HG03457 (cell line): Measurements from ENCODE around the gene KCTD2.
A peak's percentile ranks its signal among the peaks of the same experiment; 100 is the strongest.
"Not testable (repeated sequence)": the region's sequence is repeated elsewhere in the genome, so short reads cannot be mapped to it uniquely, and the experiment has no call there.

Source experiments
- ATAC-seq: cut with Tn5 transposase; IDR thresholded peaks from one replicate; pipeline ENCODE4 v1.9.1; 2021; ENCODE audit warnings: moderate number of reproducible peaks; ENCODE audit not compliant: unreplicated experiment

KCTD2 gene

DNA sequence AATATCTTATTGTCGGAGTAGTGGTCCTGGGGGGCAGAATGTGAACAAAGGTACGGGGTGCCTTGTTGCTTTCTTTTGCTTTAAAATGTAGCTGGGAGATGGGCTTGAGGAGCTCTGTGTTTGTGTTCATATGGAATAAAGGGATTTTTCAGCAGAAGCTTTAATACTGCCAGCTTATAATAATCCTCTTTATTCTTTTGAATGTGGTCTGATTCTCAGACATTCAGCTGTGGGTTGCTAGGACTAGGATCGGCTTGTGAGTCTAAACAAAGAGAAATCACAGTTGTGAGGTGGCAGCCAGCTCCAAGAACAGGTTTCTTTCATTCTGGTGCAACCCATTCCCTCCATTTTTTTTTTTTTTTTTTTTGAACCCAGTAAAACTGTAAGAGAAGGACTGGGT, 27.3 kb upstream of the KCTD2 start:
- no peak for ATAC-seq

DNA sequence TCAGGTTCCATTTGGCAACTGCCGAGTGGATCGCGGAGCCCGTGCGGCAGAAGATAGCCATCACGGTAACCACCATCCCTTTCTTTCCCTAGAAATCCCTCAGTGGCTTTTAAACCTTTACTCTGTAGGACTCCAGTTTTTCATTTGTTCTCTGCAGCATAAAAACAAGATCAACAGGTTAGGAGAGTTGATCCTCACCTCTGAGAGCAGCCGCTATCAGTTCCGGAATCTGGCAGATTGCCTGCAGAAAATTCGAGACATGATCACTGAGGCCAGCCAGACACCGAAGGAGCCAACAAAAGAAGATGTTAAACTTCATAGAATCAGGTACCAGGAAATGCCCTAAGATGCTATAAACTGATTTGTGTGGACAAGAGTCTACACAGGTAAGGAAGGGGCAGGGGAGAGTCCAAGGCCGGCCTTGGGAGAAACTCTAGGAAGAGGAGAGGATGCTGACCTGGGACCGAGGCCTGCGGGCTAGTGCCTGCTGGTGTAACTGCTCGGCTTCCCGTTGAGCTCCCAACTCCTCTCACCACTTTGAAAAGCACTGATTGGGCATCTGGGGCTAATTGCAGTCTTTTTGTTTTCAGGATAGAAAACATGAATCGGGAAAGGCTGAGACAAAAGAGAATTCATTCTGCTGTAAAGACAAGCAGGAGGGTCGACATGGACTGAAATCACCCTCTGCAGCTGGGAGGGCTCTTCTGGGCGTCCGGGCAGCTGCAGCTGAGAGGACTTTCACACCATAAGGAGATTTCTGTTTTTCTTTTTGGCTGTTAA, 26.5 kb upstream of the KCTD2 start:
- ATAC-seq: no peak

DNA sequence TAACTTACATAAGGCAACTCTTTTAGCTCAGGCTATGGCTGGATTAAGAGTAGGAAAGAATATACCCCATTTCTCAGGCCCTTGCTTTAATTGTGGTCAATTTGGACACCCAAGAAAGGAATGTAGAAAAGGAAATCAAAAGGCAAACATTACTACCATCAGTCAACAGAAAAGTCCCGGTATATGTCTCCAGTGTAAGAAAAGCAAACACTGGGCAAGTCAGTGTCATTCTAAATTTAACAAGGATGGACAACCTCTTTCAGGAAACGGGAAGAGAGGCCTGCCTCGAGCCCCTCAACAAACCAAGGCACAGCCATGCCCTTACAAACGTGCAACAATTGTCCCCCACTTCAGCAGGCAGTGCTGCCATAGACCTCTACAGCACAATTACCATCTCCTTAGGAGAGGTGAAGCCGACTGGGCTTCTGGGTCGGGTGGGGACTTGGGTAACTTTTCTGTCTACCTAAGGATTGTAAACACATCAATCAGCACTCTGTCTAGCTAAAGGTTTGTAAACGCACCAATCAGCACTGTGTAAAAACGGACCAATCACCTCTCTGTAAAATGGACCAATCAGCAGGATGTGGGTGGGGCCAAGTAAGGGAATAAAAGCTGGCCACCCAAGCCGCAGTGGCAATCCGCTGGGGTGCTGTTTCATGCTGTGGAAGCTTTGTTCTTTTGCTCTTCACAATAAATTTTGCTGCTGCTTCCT, 22.2 kb upstream of the KCTD2 start:
- no peak for ATAC-seq

DNA sequence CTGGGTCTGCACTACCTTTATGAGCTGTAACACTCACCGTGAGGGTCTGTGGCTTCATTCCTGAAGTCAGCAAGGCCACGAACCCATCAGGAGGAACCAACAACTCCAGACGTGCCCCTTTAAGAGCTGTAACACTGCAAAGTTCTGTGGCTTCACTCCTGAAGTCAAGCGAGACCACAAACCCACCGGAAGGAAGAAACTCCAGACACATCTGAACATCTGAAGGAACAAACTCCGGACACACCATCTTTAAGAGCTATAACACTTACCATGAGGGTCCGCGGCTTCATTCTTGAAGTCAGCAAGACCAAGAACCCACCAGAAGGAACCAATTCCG, 21.7 kb upstream of the KCTD2 start:
- not testable (repeated sequence) for ATAC-seq

DNA sequence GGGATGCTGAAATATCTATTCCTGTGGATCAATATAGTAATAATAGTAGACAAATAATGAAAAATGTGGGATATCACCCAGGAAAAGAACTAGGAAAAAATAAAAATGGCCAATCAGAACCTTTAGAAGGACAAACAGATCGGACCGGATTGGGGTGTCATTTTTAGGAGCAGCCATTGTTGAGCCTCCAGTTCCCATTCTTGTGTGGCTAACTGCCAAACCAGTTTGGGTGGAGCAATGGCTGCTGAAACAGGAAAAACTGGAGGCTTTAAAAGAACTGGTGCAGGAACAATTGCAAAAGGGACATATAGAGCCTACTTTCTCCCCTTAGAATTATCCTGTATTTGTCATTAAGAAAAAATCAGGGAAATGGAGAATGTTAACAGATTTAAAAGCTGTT, 20.4 kb upstream of the KCTD2 start:
- not testable (repeated sequence) for ATAC-seq

DNA sequence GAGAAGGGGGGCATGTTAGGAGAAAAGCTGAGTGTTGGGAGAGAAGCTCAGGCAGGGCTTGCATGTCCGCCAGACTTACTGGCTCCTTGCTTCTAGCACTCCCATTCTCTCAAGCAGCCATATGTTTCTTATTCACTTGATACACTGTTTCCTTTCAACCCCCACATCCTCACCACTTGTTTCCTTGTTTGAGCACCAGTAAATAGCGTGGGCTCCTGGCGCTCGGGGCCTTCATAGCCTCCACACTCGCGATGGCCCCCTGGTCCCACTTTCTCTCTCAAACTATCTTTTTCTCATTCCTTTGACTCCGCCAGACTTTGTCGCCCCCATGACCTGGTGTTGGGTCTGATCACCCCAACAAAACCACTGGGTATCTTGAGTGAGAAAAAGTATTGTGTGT, 16.9 kb upstream of the KCTD2 start:
- no peak for ATAC-seq

DNA sequence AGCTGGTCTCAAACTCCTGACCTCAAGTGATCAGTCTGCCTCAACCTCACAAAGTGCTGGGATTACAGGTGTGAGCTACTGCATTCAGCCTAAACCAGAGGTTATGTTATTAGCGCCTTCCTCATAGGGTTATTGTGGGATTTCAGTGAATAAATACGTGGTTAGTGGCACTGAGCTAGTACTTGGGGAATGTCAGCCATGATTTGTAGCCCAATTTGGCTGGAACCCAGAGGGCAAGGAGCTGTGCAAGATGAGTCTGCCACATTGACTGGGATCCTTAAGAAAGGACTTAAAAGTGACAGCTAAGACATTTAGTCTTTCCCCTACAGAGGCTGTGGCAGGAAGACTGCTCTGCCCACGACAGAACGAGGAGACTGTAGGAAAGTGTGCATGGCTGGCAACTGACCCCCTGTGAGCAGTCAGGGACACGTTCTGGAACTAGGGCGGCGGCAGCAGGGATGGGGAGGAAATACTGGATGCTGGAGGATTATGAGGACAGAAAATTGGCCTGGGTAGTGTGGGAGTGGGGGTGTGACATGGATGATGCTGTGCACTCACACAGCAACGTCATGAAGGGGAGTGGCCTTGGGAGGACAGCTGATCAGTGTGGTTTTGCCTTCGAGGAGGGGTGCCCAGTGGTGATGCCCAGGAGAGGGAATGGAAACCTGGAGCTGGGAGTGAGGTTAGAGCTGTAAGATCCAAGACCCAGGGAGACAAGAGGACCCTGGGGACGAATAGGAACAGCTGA, 14.9 kb upstream of the KCTD2 start:
- no peak for ATAC-seq

DNA sequence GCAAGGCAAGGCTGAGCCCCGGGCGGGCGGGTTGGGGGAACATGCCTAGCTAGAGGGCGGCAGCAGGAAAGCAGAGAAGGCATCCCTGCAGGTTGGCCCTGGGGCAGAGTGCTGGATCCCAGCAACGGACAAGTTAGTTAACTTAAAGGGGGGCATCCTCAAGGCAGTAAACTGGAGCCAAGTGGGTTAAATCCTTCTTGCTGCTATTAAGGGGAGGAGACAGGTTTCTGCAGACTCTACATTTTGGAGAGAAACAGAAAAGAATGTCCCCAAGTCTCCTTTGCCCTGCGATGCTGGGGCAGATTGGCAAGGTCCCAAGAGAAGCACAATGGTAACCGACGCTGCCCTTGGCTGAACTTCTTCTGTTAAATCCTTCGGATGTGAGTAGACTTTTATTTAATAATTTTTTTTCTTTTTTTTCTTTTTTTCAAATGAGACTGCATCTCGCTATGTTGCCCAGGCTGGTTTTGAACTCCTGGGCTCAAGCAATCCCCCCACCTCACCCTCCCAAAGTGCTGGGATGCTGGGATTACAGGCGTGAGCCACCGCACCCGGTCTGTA, 14.2 kb upstream of the KCTD2 start:
- ATAC-seq: no peak

DNA sequence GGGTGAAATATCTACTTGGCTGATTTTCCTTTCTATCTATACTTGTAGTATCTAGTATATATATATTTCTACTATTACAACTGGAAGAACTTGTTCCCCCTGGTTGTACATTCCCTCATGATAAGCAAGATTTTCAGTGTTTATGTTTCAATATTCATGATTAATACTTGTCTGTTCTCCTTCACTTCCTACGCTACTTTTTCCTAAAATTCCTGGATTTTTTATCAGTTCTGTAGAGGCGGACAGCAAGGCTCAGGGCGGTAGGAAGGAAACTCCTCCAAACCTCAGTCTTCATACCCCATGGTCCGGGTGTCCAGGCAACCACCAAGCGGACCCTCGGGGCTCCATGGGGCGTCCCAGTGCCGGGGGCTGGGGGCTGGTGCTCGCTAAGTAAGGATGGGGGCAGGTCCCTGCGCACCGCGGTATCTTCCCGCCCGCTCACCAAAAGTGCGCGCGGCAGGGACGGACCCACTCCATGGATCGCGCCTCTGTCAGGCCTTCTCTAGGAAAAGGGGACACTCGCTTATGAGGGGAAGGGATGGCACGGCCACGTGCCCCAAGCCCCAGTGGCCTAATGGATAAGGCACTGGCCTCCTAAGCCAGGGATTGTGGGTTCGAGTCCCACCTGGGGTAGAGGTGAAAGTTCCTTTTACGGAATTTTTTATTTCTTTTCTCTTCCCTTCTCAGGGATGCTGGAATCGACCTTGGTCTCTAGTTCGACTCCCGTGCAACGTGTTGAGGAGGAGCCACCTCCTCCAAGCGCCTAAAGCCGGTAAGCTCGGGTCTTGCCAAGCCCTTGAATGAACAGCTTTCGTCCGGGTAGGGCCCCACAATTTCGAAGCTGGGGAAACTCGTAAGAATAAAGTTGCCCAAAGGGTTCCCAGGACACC, 13.4 kb upstream of the KCTD2 start:
- no peak for ATAC-seq

DNA sequence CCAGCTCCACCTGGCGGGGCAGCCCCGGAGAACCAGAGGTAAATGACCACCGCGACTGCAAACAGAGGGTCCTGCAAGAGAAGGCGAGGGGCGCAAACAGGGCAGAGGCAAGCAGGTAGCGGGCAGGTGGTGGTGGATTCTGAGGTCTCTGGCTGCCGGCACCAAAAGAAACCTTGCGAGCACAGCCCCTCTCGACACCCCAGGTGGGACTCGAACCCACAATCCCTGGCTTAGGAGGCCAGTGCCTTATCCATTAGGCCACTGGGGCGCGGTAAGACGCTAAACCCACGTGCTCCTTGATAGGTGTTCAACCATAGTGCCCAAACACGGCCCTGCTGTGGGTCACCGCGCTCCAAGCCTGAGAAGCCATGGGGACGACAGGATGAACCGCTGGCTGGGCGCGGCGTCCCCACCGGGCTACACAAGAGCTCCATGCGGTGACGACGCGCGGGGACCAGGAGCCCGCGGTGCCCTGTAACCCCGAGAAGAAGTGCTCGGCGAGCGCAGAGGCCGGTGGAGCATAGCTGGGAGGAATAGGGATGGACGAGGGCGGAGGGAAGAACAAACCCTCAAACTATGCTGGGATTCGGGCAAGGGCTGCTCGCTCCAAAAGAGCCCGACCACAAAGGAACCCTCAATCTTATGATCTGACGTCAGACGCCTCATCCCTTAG, 12.7 kb upstream of the KCTD2 start:
- ATAC-seq: no peak

DNA sequence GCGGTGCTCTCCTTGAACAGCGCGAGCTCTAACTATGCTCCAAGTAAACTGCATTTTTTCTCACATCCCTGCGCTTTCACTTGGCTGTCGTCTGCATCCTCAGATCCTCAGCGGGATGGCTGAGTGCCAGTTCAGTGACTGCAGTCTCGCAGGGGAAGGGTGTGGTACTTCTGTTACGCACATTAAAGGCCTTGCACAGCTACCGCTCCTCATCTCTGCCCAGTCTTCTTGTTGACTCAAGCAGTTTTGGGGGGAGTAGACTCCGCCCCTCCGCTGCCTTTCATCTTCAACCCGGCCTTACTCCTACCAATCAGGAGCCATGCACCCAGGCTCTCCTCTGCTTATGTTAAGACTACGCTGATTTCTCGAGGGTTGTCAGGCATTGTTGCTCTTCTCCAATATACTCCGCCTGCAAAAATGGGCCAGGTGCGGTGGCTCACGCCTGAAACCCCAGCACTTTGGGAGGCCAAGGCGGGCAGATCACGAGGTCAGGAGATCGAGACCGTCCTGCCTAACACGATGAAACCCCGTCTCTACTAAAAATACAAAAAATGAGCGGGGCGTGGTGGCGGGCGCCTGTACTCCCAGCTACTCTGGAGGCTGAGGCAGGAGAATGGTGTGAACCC, 10.3 kb upstream of the KCTD2 start:
- no peak for ATAC-seq

DNA sequence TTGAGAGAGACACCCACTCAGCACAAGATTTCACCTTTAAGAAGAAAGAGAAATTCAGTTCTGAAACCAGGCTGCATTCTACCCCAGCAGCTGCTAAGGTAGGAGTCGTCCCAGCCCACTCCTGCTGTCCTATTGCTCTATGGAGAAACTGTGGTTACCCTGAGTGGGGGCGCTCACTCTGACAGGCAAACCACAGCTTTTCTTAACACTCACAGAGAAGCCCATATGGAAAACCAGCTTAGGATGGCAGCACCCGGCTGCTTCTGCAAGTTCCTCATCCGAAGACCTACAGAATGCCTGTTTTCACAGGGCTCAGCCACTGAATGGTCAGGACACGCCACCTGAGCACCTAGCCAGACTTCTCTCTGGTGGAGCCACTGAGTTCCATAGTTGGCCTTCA, 7.8 kb upstream of the KCTD2 start:
- no peak for ATAC-seq

DNA sequence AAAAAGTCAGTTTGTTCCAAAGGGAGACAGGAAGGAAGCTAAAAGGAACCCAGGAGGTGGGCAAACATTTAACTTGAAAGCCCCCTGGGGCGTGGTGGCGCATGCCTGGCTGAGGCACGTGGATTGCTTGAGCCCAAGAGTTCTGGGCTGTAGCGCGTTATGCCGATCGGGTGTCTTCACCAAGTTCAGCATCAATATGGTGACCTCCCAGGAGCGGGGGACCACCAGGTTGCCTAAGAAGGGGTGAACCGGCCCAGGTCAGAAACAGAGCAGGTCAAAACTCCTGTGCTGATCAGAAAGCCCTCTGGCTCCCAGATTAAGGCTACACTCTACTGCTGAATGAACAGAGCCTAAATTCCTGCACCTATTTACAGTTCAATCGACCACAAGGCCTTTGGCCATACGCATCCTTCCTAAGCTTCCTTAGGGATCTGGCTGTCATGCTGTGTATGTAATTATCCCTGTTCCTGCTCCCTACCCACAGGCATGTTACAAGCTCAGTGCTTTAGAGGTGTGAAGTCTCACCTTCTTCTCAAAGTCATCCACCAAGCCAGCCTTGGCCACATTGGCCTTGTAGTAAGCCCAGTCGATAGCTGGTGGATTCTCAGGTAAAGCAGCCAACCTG, 5.3 kb upstream of the KCTD2 start:
- ATAC-seq: no peak

DNA sequence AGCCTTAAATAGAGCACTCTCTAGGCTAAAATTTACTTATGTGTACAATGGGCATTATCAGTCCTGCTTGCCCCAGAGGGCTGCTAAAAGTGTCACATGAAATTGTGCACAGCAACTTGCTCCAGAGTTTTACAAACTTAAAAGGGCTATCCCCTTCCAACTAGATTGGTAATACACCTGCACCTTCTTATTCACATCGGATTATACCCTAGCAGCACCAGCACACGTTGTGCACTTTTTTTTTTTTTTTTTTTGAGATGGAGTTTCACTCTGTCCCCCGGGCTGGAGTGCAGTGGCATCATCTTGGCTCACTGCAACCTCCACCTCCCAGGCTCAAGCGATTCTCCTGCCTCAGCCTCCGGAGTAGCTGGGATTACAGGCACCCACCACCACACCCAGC, 3.2 kb upstream of the KCTD2 start:
- ATAC-seq: not testable (repeated sequence)

DNA sequence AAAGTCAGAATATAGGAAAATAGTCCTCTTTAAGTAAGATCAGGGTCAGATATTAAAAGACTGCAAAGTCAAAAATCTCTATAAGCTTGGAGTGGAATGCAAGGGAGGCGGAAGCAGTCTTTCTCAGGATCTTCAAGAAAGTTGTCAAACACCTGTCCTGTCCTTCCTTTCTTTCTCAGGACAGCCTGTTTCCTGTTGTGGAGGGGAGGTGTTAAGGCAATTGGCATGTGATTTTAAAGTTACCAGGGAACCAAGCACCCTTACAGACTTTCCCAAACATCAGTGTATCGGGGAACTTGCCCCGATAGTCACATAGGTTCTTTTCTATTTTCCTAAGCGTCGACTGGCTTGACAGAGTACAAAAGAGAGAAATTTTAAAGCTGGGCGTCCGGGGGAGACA, 2.3 kb upstream of the KCTD2 start:
- ATAC-seq: no peak

DNA sequence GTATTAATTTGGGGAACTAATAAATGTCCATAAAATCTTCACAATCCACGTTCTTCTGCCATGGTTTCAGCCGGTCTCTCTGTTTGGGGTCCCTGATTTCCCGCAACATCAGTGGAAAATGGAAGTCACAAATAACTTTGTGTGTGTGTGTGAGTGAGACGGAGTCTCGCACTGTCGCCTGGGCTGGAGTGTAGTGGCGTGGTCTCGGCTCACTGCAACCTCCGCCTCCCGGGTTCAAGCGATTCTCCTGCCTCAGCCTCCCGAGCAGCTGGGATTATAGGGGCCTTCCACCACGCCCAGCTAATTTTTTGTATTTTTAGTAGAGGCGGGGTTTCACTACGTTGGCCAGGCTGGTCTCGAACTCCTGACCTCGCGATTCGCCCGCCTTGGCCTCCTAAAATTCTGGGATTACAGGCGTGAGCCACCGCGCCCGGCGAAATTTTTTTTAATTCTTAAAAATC, 1.0 kb upstream of the KCTD2 start:
- ATAC-seq: not testable (repeated sequence)

DNA sequence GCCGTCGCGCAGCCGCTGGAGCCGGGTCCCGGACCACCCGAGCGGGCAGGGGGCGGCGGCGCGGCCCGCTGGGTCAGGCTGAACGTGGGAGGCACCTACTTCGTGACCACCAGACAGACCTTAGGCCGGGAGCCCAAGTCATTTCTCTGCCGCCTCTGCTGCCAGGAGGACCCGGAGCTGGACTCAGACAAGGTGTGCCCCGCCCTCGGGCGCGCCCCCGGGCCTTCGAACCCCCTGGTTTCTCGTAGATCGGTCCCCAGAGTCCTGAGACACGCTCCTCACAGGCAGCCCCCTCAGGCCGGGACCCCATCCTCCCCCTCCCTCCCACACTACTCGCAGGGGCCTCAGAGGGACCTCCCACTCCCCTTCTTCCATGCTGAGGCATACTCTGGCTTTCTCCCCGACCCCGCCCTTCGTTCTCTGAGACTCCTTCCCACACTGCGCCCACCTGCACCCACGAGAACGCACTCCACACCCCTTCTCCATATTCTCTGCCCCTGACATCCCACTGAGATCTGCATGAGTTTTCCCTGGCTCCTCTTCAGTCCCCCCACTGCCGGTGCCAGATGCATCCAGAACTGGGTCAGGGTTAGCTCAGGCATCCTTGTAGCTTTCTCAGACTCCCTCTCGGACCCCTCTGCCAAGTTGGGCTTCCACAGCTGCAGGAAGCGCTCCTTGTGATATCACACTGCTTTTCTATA, 523 bp downstream of the KCTD2 start:
- ATAC-seq: peak; percentile 15

DNA sequence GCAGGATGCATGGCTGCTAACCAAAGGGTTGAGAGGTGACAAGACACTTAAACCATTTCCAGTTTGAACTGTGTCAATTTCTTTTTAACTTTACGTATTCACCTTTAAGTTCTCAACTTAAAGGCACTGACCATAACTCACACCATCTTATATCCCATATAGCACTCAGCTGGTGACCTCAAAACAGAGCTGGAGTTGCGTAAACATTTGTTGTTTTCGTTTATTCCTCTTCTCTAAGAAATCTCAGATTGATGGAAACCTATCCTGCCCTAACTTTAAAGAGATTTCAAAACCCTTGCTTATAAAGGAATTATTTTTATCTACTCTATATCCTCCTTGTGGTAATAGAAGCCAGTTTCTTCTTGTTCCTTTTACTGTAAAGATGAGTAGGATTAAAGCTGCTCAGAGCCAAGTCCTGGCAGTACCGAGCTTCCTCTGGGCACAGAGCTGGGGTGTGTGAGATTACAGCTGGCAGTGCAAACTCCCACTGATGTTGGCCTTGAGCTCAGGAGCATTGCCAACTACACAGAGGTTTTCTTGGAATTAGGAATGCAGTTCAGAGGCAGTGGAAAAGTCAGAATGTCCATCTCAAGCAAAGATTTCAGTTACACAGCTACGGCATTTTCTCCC, 1.3 kb downstream of the KCTD2 start:
- ATAC-seq: no peak
